ENCODE measurements around the gene ELFN2.

DNA sequence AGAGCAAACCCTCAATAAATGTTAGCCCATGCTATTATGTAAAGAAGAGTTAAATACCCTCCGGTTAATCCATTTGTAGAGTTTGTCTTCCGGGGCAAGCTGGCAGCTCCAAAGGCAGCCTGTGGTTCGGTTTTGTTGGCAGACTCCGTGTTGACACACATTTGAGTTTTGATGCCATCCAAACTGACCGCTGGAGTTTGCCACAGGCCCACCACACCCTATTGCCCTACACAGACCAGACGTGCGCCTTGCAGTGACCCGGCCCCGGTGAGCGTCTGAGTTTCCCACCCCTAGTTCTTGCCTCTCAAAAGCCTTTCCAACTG lies 25.1 kb downstream of the ELFN2 start:
- TF ChIP-seq, protein P1, sequence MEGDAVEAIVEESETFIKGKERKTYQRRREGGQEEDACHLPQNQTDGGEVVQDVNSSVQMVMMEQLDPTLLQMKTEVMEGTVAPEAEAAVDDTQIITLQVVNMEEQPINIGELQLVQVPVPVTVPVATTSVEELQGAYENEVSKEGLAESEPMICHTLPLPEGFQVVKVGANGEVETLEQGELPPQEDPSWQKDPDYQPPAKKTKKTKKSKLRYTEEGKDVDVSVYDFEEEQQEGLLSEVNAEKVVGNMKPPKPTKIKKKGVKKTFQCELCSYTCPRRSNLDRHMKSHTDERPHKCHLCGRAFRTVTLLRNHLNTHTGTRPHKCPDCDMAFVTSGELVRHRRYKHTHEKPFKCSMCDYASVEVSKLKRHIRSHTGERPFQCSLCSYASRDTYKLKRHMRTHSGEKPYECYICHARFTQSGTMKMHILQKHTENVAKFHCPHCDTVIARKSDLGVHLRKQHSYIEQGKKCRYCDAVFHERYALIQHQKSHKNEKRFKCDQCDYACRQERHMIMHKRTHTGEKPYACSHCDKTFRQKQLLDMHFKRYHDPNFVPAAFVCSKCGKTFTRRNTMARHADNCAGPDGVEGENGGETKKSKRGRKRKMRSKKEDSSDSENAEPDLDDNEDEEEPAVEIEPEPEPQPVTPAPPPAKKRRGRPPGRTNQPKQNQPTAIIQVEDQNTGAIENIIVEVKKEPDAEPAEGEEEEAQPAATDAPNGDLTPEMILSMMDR (IDR thresholded peaks at IDR 0.05): no peak
- TF ChIP-seq POLR2A (IDR thresholded peaks at IDR 0.05): no peak
